ENCODE results near the gene SPPL2B.

Gene SPPL2B

DNA sequence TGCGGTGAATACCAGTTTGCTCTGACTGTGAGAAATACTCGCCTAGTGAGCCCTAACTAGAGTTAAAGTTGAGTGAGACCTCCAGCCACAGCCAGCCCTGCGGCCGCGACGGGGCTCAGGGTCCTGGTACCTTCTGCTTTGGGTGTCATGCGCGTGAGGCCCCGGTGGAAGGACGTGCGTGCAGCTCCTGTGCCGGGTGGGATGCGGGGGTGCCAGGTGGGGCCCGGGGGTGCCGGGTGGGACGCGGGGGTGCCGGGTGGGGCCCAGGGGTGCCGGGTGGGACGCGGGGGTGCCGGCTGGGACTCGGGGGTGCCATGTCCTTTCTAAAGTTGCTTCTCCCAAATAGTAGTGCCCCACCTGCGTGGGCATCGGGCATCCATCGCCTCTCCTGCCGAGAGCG is 23.1 kb downstream of the SPPL2B start:
- no peaks in the 10 kb centered on the region for H3K27me3 ChIP-seq
- no peak overlapping the region for H3K4me3 ChIP-seq (ENCODE audit: low read depth in 1 of 2, low read length in 1 of 2)
- no peaks in the 10 kb centered on the region for H3K4me1 ChIP-seq (ENCODE audit: control insufficient read depth in 1 of 2, insufficient read depth in 1 of 2, low read depth in 1 of 2, low read length in 1 of 2)
- TF ChIP-seq, protein P1, sequence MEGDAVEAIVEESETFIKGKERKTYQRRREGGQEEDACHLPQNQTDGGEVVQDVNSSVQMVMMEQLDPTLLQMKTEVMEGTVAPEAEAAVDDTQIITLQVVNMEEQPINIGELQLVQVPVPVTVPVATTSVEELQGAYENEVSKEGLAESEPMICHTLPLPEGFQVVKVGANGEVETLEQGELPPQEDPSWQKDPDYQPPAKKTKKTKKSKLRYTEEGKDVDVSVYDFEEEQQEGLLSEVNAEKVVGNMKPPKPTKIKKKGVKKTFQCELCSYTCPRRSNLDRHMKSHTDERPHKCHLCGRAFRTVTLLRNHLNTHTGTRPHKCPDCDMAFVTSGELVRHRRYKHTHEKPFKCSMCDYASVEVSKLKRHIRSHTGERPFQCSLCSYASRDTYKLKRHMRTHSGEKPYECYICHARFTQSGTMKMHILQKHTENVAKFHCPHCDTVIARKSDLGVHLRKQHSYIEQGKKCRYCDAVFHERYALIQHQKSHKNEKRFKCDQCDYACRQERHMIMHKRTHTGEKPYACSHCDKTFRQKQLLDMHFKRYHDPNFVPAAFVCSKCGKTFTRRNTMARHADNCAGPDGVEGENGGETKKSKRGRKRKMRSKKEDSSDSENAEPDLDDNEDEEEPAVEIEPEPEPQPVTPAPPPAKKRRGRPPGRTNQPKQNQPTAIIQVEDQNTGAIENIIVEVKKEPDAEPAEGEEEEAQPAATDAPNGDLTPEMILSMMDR (IDR thresholded peaks at IDR 0.05): no peak
- peaks cover 39% of the 10 kb centered on the region for H3K36me3 ChIP-seq
- no peak overlapping the region for H3K27ac ChIP-seq
- no peaks in the 10 kb centered on the region for H3K9me3 ChIP-seq

DNA sequence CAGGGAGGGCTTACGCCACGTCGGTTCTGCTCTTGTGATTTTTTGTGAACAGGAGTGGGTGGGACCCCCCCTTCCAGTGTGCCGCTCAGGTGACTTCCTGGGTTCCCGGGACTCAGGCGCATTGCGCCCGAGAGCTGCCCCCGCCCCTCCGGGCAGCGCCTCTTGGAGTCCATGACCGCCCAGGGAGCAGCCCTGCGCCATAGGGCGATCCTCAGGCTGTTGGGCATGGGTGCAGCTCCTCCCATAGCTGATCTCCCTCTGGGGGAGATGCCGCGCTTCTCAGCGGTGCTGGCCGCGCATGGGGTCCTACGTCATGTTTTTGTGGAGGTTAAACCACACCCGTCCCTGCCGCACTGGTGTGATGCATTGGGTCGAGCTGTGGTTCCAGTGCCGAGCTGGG is 23.6 kb downstream of the SPPL2B start:
- Histone ChIP-seq H3K4me3 (ENCODE audit: low read depth in 1 of 2, low read length in 1 of 2) (no peak overlapping the region), H3K27ac (no peak overlapping the region), H3K27me3 (no peaks in the 10 kb centered on the region), H3K36me3 (peaks cover 36% of the 10 kb centered on the region), H3K4me1 (ENCODE audit: control insufficient read depth in 1 of 2, insufficient read depth in 1 of 2, low read depth in 1 of 2, low read length in 1 of 2) (no peaks in the 10 kb centered on the region), H3K9me3 (no peaks in the 10 kb centered on the region)
- TF ChIP-seq, protein P1 (IDR thresholded peaks at IDR 0.05): no peak

DNA sequence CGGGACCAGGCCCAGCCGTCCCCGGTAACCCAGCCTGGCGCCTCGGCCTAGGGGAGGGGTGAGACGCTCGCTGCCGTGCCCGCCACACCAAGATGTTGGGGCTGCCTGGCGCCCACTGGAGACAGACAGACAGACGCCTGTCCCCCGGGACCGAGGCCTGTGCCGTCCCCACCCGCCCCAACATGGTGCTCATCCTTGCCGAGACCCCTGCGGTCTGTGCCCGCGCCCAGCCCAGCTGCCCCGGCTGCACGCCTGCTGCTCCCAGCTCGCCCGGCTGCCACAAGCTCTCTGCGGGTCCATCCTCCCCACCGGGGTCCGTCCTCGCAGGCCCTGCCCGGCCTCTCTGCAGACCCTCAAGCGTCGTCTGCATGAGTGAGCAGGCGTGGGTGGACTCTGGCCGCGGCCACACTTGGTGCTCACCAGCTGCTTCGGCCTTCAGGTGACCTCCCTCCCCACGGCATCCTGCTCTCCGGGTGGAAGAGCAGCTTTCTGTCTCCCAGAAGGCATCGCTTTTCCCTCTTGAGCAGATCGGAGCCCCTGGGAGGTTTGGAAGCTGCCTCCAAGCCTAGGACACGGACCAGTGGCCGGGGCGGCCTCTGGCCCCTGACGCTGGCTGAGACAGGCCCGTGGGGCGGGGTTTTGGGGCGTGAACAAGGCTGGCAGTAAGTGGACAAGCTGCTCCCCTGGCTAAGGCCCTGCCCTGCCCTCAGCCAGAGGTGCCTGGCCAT is 24.8 kb downstream of the SPPL2B start:
- TF ChIP-seq, protein P1 (IDR thresholded peaks at IDR 0.05): no peak
- H3K36me3 ChIP-seq: peaks cover 36% of the 10 kb centered on the region
- peaks cover 5% of the 10 kb centered on the region for H3K27me3 ChIP-seq
- no peak overlapping the region for H3K27ac ChIP-seq
- no peaks in the 10 kb centered on the region for H3K4me1 ChIP-seq (ENCODE audit: control insufficient read depth in 1 of 2, insufficient read depth in 1 of 2, low read depth in 1 of 2, low read length in 1 of 2)
- H3K9me3 ChIP-seq: no peaks in the 10 kb centered on the region
- no peak overlapping the region for H3K4me3 ChIP-seq (ENCODE audit: low read depth in 1 of 2, low read length in 1 of 2)

DNA sequence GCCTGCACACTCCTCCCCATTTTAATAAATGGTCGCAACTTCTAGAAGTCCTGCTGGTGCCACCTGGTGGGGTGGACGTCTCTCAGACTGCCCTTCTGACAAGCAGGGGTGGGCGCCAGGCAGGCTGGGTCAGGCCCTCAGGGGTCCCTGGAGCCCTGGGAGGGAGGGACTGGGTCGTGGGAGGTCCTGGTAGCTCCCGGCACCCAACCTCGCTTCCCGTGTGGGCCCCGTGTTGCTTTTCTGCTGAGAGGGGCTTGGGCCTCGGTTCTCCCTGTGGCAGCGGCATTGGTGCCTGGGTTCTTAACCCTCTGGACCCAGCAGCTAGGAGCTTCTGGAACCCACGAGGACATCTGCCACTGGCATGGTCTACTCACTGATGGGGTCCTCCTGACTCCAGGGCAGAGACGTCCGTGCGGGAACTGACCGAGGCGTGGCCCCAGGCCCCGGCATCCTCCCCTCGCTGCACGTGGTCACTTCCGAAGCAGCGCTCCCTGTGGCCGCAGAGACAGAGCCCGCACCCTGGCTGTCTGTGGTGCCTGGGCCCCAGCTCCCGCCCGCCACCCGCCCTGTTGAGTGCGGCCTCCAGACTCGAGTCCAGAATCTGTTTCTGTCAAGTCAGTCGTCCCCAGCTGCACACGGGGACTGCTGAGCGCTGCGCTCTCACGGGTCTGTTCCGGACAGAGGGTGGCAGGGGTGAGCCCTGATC is 25.6 kb downstream of the SPPL2B start:
- TF ChIP-seq, protein P1 (IDR thresholded peaks at IDR 0.05): no peak
- Histone ChIP-seq H3K9me3 (no peaks in the 10 kb centered on the region), H3K4me3 (ENCODE audit: low read depth in 1 of 2, low read length in 1 of 2) (no peak overlapping the region), H3K36me3 (peaks cover 29% of the 10 kb centered on the region), H3K4me1 (ENCODE audit: control insufficient read depth in 1 of 2, insufficient read depth in 1 of 2, low read depth in 1 of 2, low read length in 1 of 2) (no peaks in the 10 kb centered on the region), H3K27ac (no peak overlapping the region), H3K27me3 (peaks cover 12% of the 10 kb centered on the region)

DNA sequence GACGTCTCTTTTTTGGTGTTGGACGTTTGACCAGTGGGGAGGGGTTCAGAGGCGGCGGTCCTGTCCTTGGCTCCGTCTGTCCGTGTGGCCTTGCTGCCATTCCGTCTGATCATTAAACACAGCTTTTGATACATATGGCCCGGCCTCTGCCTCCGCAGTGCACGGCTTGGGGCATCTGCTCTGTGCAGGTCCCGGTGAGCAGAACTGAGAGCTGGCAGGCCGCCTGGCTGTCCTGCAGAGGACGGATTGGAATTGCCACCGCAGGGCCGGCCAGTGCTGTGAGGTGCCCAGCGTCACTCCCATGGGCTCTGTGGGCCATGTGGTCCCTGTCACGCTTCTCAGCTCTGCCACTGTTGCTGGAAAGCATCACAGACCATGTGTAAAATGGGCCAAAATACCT is 26.2 kb downstream of the SPPL2B start:
- TF ChIP-seq, protein P1 (IDR thresholded peaks at IDR 0.05): no peak
- H3K36me3 ChIP-seq: peaks cover 29% of the 10 kb centered on the region
- H3K27ac ChIP-seq: no peak overlapping the region
- H3K9me3 ChIP-seq: no peaks in the 10 kb centered on the region
- no peak overlapping the region for H3K4me3 ChIP-seq (ENCODE audit: low read depth in 1 of 2, low read length in 1 of 2)
- H3K27me3 ChIP-seq: peaks cover 18% of the 10 kb centered on the region
- H3K4me1 ChIP-seq (ENCODE audit: control insufficient read depth in 1 of 2, insufficient read depth in 1 of 2, low read depth in 1 of 2, low read length in 1 of 2): no peaks in the 10 kb centered on the region
